HG03060 (cell line): Measurements from ENCODE around the gene GAS2.
"Not testable (repeated sequence)": the region's sequence is repeated elsewhere in the genome, so short reads cannot be mapped to it uniquely, and the experiment has no call there.

Experiments used
- ATAC-seq: cut with Tn5 transposase; IDR thresholded peaks from one replicate; pipeline ENCODE4 v1.9.1; 2021; ENCODE audit warnings: low read depth, moderate number of reproducible peaks; ENCODE audit not compliant: unreplicated experiment

GAS2 gene

DNA sequence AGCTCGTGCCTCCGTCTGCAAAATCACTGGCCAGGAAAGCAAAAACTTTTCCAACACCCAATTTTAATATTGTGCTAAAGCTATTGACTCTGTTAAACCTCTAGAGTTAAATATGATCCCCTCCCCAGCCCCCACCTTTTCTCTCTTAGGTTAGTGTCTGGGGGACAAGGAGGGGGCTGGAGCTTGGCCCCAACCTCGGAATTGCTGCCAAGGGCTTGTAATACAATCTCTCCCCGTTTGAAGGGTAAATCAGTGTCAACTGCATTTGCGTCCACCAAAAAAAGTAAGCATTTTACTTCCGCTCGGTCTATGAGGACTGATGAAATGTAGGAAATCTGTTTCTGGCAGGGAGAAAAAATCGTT lies at the start of gene GAS2:
GAS2 (plus strand) TSS at position 287 of the 363 bp plus-strand sequence. CDS start 8,259 bp downstream, outside the sequence.
- ATAC-seq, result no peak

DNA sequence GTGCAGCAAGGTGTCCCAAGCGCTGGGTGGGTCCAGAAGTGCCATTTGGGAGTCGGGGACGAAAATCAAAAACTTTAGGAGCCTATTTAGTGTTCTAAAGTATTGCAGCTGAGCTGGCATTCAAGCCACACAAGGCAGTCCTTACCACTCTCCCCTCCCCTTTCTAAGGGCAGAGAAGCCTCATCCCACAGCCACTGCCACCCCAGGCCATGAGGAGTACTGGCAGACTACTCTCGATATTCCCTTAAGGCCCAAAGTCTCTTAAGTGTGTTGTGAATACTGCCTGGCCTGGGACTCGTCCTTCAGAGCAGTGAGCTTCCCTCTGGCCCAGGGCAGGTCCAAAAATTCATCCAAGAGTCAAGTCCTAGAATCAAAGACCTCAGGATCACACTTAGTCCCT lies 48.5 kb upstream of the GAS2 start:
- ATAC-seq, result no peak

DNA sequence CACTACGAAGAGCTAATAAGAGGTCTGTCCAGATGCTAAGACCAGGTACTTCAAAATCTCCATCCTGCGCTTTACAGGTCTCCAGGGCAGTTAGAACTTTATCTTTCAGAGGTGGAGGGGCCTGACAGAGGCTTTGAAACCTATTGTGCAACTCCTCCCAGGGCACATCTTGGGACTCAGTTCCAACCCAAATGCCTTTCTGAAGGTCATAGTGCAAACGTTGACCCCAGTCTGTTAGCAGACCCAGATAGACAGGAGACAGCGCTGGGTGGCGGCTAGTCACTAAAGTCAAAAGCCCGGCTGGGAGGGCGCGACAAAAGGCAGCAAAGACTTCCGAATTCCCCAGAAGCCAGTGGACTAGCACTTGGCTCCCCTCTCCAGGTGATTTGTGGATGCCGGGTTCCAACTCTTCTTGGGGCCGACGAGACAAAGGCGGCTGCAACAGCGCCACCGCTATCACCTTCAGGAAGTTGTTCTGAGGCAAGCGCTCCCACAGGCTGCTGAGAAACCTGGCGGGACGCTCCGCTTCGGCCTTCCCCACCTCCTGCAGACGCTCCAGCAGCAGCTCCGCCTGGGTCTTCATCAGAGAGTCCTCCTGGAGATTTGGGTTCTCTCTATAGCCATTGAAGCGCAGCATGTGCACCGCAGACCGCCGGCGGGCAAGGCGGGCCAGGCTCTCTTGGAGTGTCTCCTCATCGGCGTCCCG lies 41.5 kb upstream of the GAS2 start:
- ATAC-seq, result peak; percentile 31

DNA sequence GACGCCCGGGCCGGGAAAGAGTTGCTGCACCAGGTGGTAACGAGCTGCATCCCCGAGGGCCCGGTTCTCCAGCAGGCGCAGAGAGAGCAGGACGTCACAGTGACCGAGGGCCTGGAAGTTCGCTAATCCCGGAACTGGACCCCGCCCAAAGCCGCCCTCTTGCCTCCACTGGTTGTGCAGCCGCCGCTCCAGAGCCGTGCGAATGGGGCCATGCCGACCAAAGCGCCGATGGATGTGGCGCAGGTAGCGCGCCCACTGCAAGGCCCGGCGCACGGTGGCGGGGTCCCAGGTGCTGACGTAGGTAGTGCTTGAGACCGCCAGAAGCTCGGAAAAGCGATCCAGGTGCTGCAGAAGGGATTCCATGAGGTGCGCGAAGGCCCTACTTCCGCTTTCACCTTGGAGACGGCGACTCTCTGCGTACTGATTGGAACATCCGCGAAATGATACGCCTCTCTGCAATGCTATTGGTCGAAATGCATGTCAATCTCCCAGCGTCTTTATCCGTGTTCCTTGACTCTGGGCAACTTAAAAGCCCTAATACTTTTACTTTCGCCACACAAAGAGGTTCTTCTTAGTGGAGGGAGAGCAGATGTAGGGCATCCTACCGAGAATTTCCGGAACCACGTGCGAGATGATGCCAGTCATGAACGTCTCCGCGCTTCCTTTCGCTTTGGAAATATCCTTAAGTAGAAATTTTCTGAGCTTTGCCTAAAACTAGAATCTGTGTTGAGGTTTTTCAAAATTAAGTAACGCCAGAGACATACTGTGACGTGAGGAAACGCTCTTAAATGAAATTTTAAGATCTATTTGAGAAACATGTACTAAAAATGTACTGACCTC lies 40.7 kb upstream of the GAS2 start, which contains the start of gene FANCF:
FANCF (minus strand) TSS at position 376 of the 840 bp plus-strand sequence; CDS start at position 363, 13 bp downstream.
- peak; percentile 99 for ATAC-seq

DNA sequence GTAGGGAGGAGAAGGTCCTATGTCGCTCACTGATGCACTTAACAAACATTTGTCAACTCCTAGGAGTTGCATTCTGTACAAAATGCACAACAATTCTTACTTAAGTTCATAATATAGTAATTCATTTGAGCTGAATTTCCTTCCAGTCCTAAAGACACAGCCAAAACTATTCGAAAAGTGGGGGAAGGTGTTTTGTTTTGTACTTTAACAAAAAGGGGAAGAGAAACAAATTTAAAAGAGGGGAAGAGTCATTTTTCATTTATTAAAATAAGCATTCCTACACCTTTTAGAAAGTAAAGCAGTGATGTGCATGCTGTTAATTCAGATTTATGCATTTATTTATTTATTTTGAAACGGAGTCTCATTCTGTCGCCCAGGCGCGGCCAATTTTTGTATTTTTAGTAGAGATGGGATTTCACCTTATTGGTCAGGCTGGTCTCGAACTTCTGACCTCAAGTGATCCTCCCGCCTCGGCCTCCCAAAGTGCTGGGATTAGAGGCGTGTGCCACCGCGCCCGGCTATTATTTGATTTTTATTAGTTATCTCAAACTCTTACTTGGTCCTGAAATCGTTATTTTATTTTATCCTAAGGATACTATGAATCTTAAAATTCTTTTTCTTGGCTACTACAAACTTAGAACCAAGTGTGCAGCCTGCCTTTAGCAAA lies 39.7 kb upstream of the GAS2 start:
- no peak for ATAC-seq

DNA sequence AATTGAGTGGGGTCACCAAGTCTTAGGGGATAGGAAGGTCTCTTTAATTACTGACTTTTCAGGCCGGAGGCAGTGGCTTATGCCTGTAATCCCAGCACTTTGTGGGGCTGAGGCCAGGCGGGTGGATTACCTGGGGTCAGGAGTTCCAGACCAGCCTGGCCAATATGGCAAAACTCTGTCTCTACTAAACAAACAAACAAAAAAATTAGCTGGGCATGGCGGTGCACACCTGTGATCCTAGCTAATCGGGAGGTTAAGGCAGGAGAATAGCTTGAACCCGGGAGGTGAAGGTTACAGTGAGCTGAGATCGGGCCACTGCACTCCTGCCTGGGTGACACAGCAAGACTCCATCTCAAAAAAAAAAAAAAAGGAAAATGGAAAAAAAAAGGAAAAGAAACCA lies 39.0 kb upstream of the GAS2 start:
- no peak for ATAC-seq

DNA sequence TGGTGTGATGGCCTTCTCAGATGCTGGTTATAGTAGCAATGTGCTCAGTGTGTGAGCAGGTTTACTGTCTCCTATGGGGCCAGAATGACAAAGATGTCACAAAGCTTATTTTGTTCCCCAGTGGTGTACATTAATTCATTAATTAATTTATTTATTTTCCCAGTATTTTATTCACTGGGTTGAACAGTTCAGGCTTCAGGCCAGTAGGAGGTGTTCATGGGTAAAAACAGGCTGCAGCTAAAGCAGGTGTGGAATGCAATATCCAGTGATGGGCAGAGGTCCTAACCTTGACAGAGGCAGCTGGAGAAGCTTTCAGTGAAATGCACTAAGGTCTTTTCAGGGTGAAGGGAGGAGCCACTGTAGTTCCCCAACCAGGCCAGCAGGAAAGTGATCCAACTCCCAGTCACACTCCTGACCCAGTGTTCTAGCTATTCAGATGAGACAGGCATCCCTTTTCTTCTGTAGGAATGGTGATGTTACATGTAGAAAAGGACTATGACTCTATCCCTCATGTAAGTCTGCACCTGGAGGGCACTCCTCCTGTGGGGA lies 33.0 kb upstream of the GAS2 start:
- no peak for ATAC-seq

DNA sequence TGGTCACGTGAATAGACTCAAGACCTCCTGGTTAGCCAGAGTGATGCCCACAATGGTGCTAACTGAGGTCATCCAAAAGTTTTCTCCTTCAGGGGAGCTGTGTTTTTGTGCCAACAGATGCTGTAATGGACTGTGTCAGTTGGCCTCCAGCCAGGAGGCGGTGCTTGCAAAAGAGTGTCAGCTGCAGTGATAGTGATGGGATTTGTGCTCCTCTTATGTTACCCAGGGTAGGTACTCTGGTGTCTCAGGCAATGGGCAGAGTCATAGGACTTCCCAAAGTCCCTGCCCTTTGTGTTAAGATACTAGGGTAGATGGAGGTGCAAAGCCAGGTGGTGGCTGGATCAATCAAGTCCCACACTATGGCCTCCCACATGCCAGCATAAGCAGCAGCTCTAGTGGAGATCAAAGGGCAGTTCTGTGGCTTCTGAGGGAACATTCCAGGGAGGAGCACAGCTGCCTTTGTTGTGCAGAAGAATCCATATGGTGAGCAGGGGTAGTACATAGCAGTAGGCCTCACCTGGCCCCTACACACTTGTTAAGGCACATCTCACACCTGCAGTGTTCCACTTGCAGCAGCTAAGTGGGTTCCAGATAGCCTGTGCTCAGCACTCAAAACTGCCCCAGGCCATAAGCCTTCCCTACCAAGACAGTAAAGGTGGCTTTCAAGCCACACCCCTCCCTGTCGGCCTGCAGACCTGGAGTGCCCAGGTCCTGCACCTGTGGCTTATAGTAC lies 31.3 kb upstream of the GAS2 start:
- ATAC-seq, result no peak

DNA sequence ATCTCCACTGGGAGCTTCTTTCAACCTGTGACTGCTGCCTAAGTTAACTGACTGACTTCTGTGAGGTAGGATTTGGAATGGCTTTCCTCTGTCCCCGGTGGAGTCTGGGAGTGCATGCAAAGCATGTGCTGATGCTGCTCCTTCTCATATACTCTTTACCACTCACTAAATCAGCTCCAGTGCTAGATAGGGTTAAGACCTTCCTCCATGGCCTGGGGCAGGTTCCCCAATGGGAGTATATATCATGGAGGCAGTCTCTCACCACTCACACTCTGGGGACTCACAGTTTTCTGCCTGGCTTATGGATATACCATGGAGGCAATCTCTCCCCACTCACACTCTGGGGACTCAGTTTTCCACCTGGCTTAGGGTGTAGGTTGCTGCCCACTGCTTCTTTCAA lies 30.7 kb upstream of the GAS2 start:
- no peak for ATAC-seq

DNA sequence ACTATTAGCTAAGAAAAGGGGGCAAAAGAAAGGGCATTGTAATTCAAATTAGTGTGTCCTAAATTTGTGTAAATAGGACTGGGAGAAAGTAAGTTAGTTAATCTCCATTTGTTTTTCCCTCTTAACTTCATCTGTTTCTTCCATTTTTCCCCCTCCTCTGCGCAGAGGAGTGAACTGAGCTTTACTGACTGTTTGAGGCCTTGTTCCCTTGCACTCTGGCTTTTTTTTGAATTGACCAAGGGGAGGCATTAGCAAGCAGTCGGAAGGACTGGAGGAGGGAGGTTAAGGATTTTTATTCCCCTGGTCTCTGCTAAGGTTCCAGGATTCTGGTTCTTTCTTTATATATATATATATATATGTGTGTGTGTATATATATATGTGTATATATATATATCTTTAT lies 25.5 kb upstream of the GAS2 start:
- ATAC-seq, result no peak

DNA sequence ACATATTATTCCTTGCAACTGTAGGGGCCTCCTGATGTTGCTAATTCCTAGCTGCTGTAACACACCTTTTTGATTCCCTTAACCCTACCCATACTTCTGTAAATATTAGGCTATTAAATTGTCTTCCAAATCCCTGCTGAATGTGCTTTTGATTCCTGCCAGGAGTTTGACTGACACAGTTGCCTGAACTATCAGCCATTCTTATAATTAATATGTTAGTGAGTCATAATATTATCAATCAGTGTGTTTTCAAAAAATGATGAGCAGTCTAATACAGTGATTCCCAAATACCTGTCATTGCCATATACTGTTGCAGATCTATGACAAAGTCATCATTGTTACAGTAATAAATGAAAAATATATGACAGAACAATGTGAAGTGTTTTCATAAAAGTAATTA lies 24.9 kb upstream of the GAS2 start:
- no peak for ATAC-seq

DNA sequence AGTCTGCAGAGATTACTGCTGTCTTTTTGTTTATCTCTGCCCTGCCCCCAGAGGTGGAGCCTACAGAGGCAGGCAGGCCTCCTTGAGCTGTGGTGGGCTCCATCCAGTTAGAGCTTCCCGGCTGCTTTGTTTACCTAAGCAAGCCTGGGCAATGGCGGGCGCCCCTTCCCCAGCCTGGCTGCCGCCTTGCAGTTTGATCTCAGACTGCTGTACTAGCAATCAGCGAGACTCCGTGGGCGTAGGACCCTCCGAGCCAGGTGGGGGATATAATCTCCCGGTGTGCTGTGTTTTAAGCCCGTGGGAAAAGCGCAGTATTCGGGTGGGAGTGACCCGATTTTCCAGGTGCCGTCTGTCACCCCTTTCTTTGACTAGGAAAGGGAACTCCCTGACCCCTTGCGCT lies 14.1 kb upstream of the GAS2 start:
- not testable (repeated sequence) for ATAC-seq

DNA sequence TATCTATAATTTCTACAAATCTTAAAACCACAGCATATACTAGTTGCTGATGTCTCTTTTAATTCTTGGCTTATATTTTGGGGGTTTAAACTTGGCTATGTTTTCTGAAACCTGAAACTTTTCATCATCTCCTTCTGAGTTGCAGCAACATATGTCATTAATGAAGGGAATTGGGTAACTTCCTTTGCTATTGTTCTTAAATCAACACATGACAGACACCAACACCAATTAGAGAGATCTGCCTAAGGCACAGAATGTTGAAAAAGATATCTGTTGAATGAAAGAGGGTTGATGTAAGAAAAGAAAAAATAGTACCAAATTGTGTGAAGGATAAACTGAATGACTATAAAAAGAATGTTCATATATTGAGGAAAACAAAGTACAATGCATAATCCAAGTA lies 10.3 kb upstream of the GAS2 start:
- no peak for ATAC-seq

DNA sequence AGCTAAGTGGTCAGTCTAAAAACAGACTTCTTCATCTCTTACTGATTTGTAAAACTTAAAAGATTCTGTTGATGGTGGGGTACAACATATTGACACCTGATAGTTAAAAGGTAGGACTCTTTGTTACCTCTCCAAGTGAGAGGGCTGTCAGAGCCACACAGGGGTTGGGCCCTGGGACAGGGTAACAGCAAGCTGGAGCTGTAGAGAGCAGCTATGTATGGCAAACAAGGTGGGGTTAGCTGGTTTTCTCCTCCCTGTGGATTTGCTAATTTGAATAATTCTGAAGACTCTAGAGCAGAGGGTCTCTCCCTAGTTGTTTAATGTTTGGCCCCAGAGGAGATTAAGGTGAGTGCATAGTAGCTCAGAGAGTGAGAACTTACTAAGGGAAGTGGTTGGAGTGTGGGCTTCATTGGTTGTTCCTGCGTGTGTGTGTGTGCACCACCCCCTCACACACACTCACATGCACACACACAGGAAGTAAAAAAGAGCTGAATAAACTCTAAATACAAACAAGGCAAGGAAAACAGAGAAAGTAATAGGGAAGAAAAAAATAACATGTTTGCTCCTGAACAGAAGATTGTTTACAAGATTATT lies 9.2 kb upstream of the GAS2 start:
- peak; percentile 77 for ATAC-seq

DNA sequence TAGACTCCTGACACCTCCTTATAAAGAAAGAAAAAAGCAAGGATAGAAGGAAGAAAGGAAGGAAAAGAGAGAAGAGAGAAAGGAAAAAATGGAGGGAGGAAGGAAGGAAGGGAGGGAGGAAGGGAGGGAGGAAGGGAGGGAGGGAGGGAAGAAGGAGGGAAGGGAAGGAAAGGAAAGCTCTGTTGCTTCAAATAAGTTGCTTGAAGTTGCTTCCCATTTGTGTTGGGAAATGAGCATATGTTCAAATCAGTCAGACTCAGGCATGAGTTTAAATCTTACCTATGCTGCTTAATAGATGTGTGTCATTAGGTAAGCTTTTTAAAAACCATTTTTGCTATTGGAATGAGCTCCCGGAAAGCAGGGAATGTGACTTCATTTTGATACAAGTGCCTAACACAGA lies 6.6 kb upstream of the GAS2 start:
- ATAC-seq, result no peak

DNA sequence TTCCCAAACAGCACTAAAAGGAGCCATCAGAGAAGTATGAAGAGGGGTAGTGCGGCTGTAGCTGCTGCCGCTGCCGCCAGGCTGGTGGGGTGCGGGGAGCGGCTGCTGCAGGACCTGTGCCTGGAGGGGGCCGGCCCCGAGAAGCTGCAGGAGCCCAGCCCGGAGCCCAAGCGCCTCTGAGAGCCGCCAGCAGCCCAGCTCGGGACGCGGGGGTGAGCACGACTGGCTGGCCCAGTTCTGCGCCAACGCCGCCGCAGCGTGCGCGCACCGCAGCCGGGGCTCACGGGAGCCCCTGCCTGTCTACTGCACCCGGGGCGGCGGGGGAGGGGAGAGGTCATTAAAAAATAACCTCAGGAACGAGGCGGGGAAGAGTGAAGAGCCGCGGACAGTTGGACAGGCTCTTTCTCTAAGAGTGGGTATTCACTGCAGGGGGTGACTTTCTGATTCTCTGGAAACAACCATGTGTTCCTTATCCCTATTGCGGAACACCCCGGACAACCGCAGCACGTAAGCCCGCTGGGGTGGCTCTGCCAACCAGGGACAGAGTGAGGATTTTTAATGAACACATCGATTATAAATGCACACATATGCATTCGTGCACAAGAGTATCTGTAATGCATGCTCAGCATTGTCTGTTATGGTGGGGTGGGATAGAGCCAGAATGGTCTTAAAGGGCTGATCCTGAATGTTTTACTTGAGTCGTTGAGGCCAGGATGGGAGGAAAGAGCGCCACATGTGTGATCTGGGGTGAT lies 453 bp downstream of the GAS2 start:
- ATAC-seq, result no peak

DNA sequence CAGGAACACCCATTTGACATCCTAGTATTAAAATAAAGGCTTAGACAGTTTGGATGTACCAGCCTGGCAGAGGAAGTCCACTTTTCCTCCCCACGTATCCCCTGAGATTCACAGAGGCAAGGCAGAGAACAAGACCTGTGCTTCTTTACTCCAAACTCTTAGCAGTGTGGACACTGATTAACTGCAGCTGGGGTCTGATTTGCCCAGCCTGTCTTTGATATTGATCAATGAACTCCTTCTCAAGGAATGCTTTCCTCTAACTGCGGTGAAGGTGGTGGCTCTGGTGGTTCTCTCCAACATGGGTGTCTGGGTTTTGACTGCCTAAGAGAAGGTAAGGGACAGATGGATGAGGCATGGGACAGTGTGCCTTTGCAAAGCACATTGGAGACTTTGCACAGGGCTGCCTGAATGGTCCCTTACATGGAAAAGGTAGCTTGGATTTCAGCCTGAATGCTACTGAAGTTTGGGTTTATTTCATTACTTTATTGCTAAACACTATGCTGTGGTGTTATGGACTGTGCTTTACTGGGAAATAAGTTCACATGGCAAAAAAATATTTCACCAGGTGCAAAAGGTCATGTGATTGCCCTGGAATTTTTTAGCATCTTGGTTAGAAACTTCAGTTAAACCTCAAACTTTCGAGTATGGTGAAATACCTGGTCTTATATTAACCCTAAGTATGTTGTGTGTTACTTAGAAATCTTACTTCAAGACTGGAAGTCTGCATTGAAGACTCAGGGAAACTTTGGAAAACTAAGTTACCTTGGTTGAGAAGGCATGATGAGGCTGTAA lies 1.8 kb downstream of the GAS2 start:
- no peak for ATAC-seq

DNA sequence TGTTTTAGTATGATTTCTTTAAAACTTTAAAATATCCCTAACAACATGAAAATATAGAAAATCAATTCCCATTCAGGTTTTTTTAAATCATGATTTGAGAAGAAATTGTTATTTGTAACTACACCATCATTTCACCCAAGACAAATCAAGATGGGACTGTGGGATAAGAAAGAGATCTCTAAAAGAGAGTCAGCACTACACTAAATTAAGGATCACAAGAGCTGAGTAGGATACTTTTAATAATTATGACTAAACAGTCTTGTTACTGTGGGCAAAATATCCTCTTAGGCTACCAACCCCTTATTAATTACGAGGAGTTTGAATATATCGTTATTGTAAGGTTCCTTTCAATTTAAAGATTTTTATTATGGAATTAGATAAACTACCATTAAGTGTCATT lies 3.0 kb downstream of the GAS2 start:
- ATAC-seq, result no peak

DNA sequence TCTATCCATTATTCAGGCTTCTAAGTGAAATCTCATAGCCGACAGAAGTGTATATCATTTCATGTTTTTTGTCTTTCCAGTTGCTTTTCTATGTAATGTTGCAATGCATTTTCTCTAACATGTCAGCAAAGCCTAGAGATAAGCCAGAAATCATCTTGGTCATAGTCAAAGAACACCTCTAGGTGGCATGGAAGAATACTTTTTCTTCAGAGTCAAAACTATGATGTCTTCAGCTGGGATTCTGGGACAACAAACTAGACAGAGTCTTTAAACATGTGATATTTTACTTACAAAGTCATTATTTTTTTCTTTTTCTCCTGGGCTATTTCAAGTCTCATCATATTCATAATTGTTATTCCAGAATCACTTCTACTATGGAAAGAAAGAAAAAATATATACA lies 4.4 kb downstream of the GAS2 start:
- ATAC-seq, result peak; percentile 40
